Panc1 (cell line): Measurements from ENCODE around the gene ADAMTS16. TPM values are rescaled to one million over a fixed set of nuclear protein-coding genes. Genes with fewer than 3 reads are reported as not detected.

ENCODE experiments used
- ATAC-seq: fragments of 200-7000 bp; cut with Tn5 transposase; 2 replicates; pipeline ENCODE4 v1.9.1; 2020; ENCODE audit warnings: mild to moderate bottlenecking, moderate library complexity
- BruUV-seq: library from RNA; stranded (reverse); fragments of 400-500 nt; replicated peaks from 2 replicates; lab custom pipeline; 2021; lab: Mats Ljungman, UMichigan
- CTCF ChIA-PET: fragments of 300-600 bp; sonication (Branson Sonifier 250); formaldehyde crosslinking; loops from one replicate; lab custom pipeline; 2022; ENCODE audit warnings: antibody characterized with exemption; lab: Charles Lee
- POLR2A ChIA-PET: fragments of 300-600 bp; sonication (Branson Sonifier 250); formaldehyde crosslinking; loops from one replicate; lab custom pipeline; 2022; ENCODE audit warnings: antibody characterized with exemption; lab: Charles Lee
- DNase-seq: peaks from one replicate; pipeline ENCODE4 v3.0.0-alpha.2; 2010; ENCODE audit warnings: low read depth, low spot score
- H3K27ac ChIP-seq: 2 replicates; pipeline ENCODE4 v1.5.1; 2011; ENCODE audit warnings: mild to moderate bottlenecking, low read length, inconsistent platforms
- H3K27me3 ChIP-seq: fragments of 200-500 bp; sonication (Bioruptor generic); 2 replicates; pipeline ENCODE4 v1.6.0; 2014; ENCODE audit warnings: low read length, inconsistent platforms; ENCODE audit not compliant: control insufficient read depth, insufficient read depth
- H3K36me3 ChIP-seq: fragments of 200-500 bp; sonication (Bioruptor generic); 2 replicates; pipeline ENCODE4 v1.5.1; 2014; ENCODE audit warnings: inconsistent platforms, mild to moderate bottlenecking, low read length, moderate library complexity; ENCODE audit not compliant: control insufficient read depth, insufficient read depth
- H3K4me1 ChIP-seq: 2 replicates; pipeline ENCODE4 v1.5.1; 2011; ENCODE audit warnings: inconsistent platforms, mild to moderate bottlenecking, low read length, moderate library complexity; ENCODE audit not compliant: control insufficient read depth, insufficient read depth
- H3K4me3 ChIP-seq, 2 experiments: 2 replicates each; pipeline ENCODE4 v1.5.1; 2011 to 2012; ENCODE audit warnings: low read depth in 2 of 2, low read length in 2 of 2, mild to moderate bottlenecking in 2 of 2, inconsistent platforms in 1 of 2, moderate library complexity in 1 of 2
- H3K9me3 ChIP-seq: fragments of 200-500 bp; sonication (Bioruptor generic); 2 replicates; pipeline ENCODE4 v1.5.1; 2014; ENCODE audit warnings: low read depth, mild to moderate bottlenecking, inconsistent platforms, low read length, moderate library complexity; ENCODE audit not compliant: control insufficient read depth, insufficient read depth
- POLR2AphosphoS5 ChIP-seq: IDR thresholded peaks from 2 replicates; pipeline ENCODE4 v1.6.1; 2012; ENCODE audit warnings: mild to moderate bottlenecking, low read depth, low read length, moderate library complexity
- SIN3A ChIP-seq: IDR thresholded peaks from 2 replicates; pipeline ENCODE4 v1.6.1; 2012; ENCODE audit warnings: low read depth, mild to moderate bottlenecking, low read length, moderate library complexity, borderline replicate concordance; ENCODE audit not compliant: insufficient read depth
- TCF7L2 ChIP-seq: IDR thresholded peaks from 2 replicates; pipeline ENCODE4 v1.6.1; 2011; ENCODE audit warnings: mild to moderate bottlenecking, low read depth, low read length, inconsistent platforms
- in situ Hi-C: cut with HindIII; loops from 2 replicates; pipeline ENCODE4 v1.10.0; 2016; ENCODE audit warnings: low sequenced_read_pairs, low pct_unique_long_range_greater_than_20kb
- intact Hi-C: fragments of 100-400 bp; cut with micrococcal nuclease; formaldehyde crosslinking; loops from one replicate; pipeline ENCODE4 v1.10.0; 2022; ENCODE audit not compliant: unreplicated experiment
- total RNA-seq: library from RNA; stranded (reverse); gene quantifications from one replicate; pipeline ENCODE4 v1.2.1, GENCODE V29; 2021; ENCODE audit not compliant: unreplicated experiment
- TF ChIP-seq, protein P1 (sequence below): fragments of 450-650 bp; IDR thresholded peaks from 2 replicates; pipeline ENCODE4 v1.5.1; 2017; ENCODE audit warnings: mild to moderate bottlenecking
- TF ChIP-seq, protein P2 (sequence below), 2 experiments: IDR thresholded peaks; 2 replicates each; pipeline ENCODE4 v1.6.1; 2011 to 2012; ENCODE audit warnings: low read depth in 2 of 2, control low read depth in 1 of 2, low read length in 1 of 2, mild to moderate bottlenecking in 1 of 2, moderate library complexity in 1 of 2; ENCODE audit not compliant: insufficient read depth in 1 of 2

Gene ADAMTS16
- total RNA-seq, 1 experiment from 2014 or later = 0.54 TPM

DNA sequence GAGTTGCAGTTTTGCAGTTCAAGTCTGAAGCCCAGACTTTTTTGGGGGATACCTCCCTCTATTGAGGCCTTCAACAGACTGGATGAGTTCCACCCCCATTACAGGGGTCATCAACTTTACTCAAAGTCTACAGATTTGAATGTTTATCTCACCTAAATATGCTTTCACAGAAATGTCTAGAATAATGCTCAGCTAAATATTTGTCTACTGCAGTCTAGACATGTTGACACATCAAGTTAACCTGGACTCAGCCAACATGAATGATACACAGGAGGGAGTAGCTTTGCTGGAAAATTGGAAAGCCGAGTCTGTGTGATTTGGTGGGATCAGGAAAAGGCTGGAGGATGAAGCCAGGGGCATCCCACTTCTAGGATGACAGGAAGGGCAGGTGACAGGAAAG, 154.3 kb downstream of the ADAMTS16 start:
- DNase-seq = no peak
- intact Hi-C loops = no loop called here
- BruUV-seq = no TSS peak
- H3K9me3 ChIP-seq = no peaks in the 10 kb centered on the region
- TF ChIP-seq TCF7L2 (no peak), POLR2AphosphoS5 (no peak), SIN3A (no peak)
- TF ChIP-seq, protein P1, sequence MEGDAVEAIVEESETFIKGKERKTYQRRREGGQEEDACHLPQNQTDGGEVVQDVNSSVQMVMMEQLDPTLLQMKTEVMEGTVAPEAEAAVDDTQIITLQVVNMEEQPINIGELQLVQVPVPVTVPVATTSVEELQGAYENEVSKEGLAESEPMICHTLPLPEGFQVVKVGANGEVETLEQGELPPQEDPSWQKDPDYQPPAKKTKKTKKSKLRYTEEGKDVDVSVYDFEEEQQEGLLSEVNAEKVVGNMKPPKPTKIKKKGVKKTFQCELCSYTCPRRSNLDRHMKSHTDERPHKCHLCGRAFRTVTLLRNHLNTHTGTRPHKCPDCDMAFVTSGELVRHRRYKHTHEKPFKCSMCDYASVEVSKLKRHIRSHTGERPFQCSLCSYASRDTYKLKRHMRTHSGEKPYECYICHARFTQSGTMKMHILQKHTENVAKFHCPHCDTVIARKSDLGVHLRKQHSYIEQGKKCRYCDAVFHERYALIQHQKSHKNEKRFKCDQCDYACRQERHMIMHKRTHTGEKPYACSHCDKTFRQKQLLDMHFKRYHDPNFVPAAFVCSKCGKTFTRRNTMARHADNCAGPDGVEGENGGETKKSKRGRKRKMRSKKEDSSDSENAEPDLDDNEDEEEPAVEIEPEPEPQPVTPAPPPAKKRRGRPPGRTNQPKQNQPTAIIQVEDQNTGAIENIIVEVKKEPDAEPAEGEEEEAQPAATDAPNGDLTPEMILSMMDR = no peak
- TF ChIP-seq, protein P2, sequence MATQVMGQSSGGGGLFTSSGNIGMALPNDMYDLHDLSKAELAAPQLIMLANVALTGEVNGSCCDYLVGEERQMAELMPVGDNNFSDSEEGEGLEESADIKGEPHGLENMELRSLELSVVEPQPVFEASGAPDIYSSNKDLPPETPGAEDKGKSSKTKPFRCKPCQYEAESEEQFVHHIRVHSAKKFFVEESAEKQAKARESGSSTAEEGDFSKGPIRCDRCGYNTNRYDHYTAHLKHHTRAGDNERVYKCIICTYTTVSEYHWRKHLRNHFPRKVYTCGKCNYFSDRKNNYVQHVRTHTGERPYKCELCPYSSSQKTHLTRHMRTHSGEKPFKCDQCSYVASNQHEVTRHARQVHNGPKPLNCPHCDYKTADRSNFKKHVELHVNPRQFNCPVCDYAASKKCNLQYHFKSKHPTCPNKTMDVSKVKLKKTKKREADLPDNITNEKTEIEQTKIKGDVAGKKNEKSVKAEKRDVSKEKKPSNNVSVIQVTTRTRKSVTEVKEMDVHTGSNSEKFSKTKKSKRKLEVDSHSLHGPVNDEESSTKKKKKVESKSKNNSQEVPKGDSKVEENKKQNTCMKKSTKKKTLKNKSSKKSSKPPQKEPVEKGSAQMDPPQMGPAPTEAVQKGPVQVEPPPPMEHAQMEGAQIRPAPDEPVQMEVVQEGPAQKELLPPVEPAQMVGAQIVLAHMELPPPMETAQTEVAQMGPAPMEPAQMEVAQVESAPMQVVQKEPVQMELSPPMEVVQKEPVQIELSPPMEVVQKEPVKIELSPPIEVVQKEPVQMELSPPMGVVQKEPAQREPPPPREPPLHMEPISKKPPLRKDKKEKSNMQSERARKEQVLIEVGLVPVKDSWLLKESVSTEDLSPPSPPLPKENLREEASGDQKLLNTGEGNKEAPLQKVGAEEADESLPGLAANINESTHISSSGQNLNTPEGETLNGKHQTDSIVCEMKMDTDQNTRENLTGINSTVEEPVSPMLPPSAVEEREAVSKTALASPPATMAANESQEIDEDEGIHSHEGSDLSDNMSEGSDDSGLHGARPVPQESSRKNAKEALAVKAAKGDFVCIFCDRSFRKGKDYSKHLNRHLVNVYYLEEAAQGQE (IDR thresholded peaks at IDR 0.05; ENCODE audit: insufficient read depth in 1 of 2, low read depth in 2 of 2, low read length in 1 of 2) = no peak
- H3K27ac ChIP-seq = no peak overlapping the region
- POLR2A ChIA-PET = no interaction called here
- CTCF ChIA-PET = no interaction called here
- no peaks in the 10 kb centered on the region for H3K4me1 ChIP-seq
- no peak overlapping the region for H3K4me3 ChIP-seq
- H3K27me3 ChIP-seq = no peaks in the 10 kb centered on the region
- no peaks in the 10 kb centered on the region for H3K36me3 ChIP-seq
- in situ Hi-C loops = no loop called here
- ATAC-seq = no peak

DNA sequence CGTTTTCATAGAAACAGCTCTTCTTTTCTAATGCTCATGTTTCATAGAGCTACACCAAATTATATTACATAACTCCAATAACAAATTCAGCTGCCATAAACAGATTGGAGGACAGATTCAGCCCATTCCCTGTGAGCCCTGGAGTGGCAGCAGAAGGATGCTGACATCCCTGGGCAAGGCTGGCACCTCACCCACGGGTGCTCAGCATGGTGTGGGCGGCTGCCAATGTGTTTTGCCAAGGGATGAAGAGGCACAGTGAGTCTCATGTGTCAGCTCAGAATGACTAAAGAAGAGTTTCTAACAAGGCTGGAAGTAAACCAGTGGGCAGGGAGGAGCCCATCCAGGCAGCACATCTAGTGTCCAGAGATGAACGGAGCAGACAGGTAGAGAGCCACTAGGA, 155.2 kb downstream of the ADAMTS16 start:
- ATAC-seq (no peak), DNase-seq (no peak)
- in situ Hi-C loops = no loop called here
- TF ChIP-seq TCF7L2 (no peak), SIN3A (no peak), POLR2AphosphoS5 (no peak)
- TF ChIP-seq, protein P1 = no peak
- TF ChIP-seq, protein P2 (IDR thresholded peaks at IDR 0.05; ENCODE audit: insufficient read depth in 1 of 2, low read depth in 2 of 2, low read length in 1 of 2) = no peak
- Histone ChIP-seq H3K4me1 (no peaks in the 10 kb centered on the region), H3K27me3 (no peaks in the 10 kb centered on the region), H3K36me3 (no peaks in the 10 kb centered on the region), H3K4me3 (no peak overlapping the region), H3K27ac (no peak overlapping the region), H3K9me3 (no peaks in the 10 kb centered on the region)
- intact Hi-C loops = no loop called here
- POLR2A ChIA-PET = no interaction called here
- CTCF ChIA-PET = no interaction called here
- BruUV-seq = no TSS peak
